NB4 (cell line): ENCODE results near the gene PDPN.

Experiments used
- POLR2A ChIP-seq: IDR thresholded peaks from 2 replicates; pipeline ENCODE4 v1.6.1; 2011; ENCODE audit warnings: mild to moderate bottlenecking; ENCODE audit not compliant: insufficient read length; ENCODE audit errors: extremely low read depth
- TF ChIP-seq, protein P1 (sequence below): IDR thresholded peaks from one replicate; pipeline ENCODE4 v1.5.1; 2012; ENCODE audit warnings: low read depth, low read length
- TF ChIP-seq, protein P2 (sequence below): IDR thresholded peaks from 2 replicates; pipeline ENCODE4 v1.6.1; 2011; ENCODE audit warnings: low read depth, low read length

- no peak for TF ChIP-seq POLR2A
- TF ChIP-seq, protein P1, sequence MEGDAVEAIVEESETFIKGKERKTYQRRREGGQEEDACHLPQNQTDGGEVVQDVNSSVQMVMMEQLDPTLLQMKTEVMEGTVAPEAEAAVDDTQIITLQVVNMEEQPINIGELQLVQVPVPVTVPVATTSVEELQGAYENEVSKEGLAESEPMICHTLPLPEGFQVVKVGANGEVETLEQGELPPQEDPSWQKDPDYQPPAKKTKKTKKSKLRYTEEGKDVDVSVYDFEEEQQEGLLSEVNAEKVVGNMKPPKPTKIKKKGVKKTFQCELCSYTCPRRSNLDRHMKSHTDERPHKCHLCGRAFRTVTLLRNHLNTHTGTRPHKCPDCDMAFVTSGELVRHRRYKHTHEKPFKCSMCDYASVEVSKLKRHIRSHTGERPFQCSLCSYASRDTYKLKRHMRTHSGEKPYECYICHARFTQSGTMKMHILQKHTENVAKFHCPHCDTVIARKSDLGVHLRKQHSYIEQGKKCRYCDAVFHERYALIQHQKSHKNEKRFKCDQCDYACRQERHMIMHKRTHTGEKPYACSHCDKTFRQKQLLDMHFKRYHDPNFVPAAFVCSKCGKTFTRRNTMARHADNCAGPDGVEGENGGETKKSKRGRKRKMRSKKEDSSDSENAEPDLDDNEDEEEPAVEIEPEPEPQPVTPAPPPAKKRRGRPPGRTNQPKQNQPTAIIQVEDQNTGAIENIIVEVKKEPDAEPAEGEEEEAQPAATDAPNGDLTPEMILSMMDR, result no peak
- TF ChIP-seq, protein P2, sequence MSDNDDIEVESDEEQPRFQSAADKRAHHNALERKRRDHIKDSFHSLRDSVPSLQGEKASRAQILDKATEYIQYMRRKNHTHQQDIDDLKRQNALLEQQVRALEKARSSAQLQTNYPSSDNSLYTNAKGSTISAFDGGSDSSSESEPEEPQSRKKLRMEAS, result no peak
These were observed 10.0 kb upstream of the PDPN start for GRCh38 chr1:13573586-13573985.
